Measurements from ENCODE around the gene SSBP3. TPM values are rescaled to one million over a fixed set of nuclear protein-coding genes. Genes with fewer than 3 reads are reported as not detected.

SSBP3 gene
- total RNA-seq, 1 experiment from 2014 or later: 37.5 TPM

GRCh38 chr1:54397090-54397591, 9.1 kb downstream of the SSBP3 start:
- Histone ChIP-seq H3K27me3 (ENCODE audit: insufficient read depth, low read length) (no peaks in the 10 kb centered on the region), H2AFZ (ENCODE audit: low read depth, low read length, poor library complexity, severe bottlenecking) (no peak overlapping the region), H3K9me2 (ENCODE audit: insufficient read depth) (no peaks in the 10 kb centered on the region), H3K36me3 (ENCODE audit: control insufficient read depth in 1 of 2, insufficient read depth in 2 of 2, low read length in 2 of 2) (peaks cover 12 to 31% of the 10 kb centered on the region in 2 experiments), H3K4me1 (ENCODE audit: control insufficient read depth in 1 of 2, insufficient read depth in 2 of 2, low read length in 2 of 2) (no peaks in the 10 kb centered on the region), H3K4me2 (ENCODE audit: low read length) (no peak overlapping the region), H3K79me2 (ENCODE audit: insufficient read depth, low read length) (peaks cover 3% of the 10 kb centered on the region; the same call in 1 of the 2 replicates), H3K9me3 (ENCODE audit: control insufficient read depth in 1 of 2, insufficient read depth in 1 of 2, low read depth in 1 of 2, low read length in 2 of 2) (no peaks in the 10 kb centered on the region), H3K4me3 (replicated peaks in 1 of 2; ENCODE audit: low read depth in 1 of 2, low read length in 2 of 2) (no peak overlapping the region), H4K20me1 (ENCODE audit: insufficient read depth) (no peaks in the 10 kb centered on the region), H3K9ac (ENCODE audit: low read length) (no peak overlapping the region), H3K27ac (ENCODE audit: low read depth, low read length) (no peak overlapping the region)
- ChIA-PET RAD21 (ENCODE audit: low non-redundant PET in 1 of 2, low total read pairs in 2 of 2, uncharacterized antibody in 2 of 2, unreplicated experiment in 2 of 2) (interaction anchor here in 1 of 2 experiments (0.6 kb wide), 1 partner anchor 10 kb away, joined by 3 read pairs; no protein-coding TSS in a partner anchor), POLR2A (interaction anchor here (1.1 kb wide), 1 partner anchor 10 kb away, joined by 7 read pairs; the partner anchor contains the start of gene SSBP3), CTCF (no interaction called here)
- intact Hi-C loops (cut with micrococcal nuclease): no loop called here
- DNase-seq (ENCODE audit: low read depth, low spot score): no peak
- no peak for TF ChIP-seq CBX3 (IDR thresholded peaks at IDR 0.05; ENCODE audit: low read depth)
- TF ChIP-seq EGR1 (IDR thresholded peaks at IDR 0.05; ENCODE audit: low read depth): no peak
- TF ChIP-seq SRF (IDR thresholded peaks at IDR 0.05; ENCODE audit: low read depth): no peak
- TF ChIP-seq ELF1 (IDR thresholded peaks at IDR 0.05; ENCODE audit: borderline replicate concordance, low read depth): no peak
- ATAC-seq: no peak
- no TSS peak for BruUV-seq (replicated peaks)

GRCh38 chr1:54396261-54396933, 9.8 kb downstream of the SSBP3 start:
- DNase-seq (ENCODE audit: low read depth, low spot score) (no peak), ATAC-seq (no peak)
- ChIA-PET RAD21 (ENCODE audit: low non-redundant PET in 1 of 2, low total read pairs in 2 of 2, uncharacterized antibody in 2 of 2, unreplicated experiment in 2 of 2) (no interaction called here), CTCF (no interaction called here), POLR2A (interaction anchor here (1.1 kb wide), 1 partner anchor 10 kb away, joined by 7 read pairs; the partner anchor contains the start of gene SSBP3)
- Histone ChIP-seq H2AFZ (ENCODE audit: low read depth, low read length, poor library complexity, severe bottlenecking) (no peak overlapping the region), H3K9ac (ENCODE audit: low read length) (no peak overlapping the region), H3K27me3 (ENCODE audit: insufficient read depth, low read length) (no peaks in the 10 kb centered on the region), H3K9me3 (ENCODE audit: control insufficient read depth in 1 of 2, insufficient read depth in 1 of 2, low read depth in 1 of 2, low read length in 2 of 2) (no peaks in the 10 kb centered on the region), H3K4me1 (ENCODE audit: control insufficient read depth in 1 of 2, insufficient read depth in 2 of 2, low read length in 2 of 2) (no peaks in the 10 kb centered on the region), H3K4me3 (replicated peaks in 1 of 2; ENCODE audit: low read depth in 1 of 2, low read length in 2 of 2) (no peak overlapping the region), H3K79me2 (ENCODE audit: insufficient read depth, low read length) (peaks cover 3% of the 10 kb centered on the region; the same call in 1 of the 2 replicates), H3K27ac (ENCODE audit: low read depth, low read length) (no peak overlapping the region), H3K4me2 (ENCODE audit: low read length) (no peak overlapping the region), H3K36me3 (ENCODE audit: control insufficient read depth in 1 of 2, insufficient read depth in 2 of 2, low read length in 2 of 2) (peaks cover 4 to 30% of the 10 kb centered on the region in 2 experiments), H4K20me1 (ENCODE audit: insufficient read depth) (no peaks in the 10 kb centered on the region), H3K9me2 (ENCODE audit: insufficient read depth) (no peaks in the 10 kb centered on the region)
- intact Hi-C loops (cut with micrococcal nuclease): no loop called here
- BruUV-seq (replicated peaks): no TSS peak
- TF ChIP-seq FOSL1 (IDR thresholded peaks at IDR 0.05; ENCODE audit: low read depth): no peak
- TF ChIP-seq JUND (IDR thresholded peaks at IDR 0.05): no peak
- TF ChIP-seq POLR2A (IDR thresholded peaks at IDR 0.05; ENCODE audit: borderline replicate concordance, extremely low read depth, insufficient read depth, insufficient read length): no peak
- no peak for TF ChIP-seq REST (IDR thresholded peaks at IDR 0.05; ENCODE audit: low read depth)
- TF ChIP-seq YY1 (IDR thresholded peaks at IDR 0.05; ENCODE audit: extremely low read depth, insufficient replicate concordance, low read depth, low read length): no peak
- TF ChIP-seq, protein P1, sequence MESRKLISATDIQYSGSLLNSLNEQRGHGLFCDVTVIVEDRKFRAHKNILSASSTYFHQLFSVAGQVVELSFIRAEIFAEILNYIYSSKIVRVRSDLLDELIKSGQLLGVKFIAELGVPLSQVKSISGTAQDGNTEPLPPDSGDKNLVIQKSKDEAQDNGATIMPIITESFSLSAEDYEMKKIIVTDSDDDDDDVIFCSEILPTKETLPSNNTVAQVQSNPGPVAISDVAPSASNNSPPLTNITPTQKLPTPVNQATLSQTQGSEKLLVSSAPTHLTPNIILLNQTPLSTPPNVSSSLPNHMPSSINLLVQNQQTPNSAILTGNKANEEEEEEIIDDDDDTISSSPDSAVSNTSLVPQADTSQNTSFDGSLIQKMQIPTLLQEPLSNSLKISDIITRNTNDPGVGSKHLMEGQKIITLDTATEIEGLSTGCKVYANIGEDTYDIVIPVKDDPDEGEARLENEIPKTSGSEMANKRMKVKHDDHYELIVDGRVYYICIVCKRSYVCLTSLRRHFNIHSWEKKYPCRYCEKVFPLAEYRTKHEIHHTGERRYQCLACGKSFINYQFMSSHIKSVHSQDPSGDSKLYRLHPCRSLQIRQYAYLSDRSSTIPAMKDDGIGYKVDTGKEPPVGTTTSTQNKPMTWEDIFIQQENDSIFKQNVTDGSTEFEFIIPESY (IDR thresholded peaks at IDR 0.05; ENCODE audit: extremely low read depth, insufficient replicate concordance, low read length): no peak
- no peak for TF ChIP-seq TCF7L2 (IDR thresholded peaks at IDR 0.05; ENCODE audit: borderline replicate concordance, extremely low read depth, insufficient read depth, insufficient read length)
- TF ChIP-seq, protein P2, sequence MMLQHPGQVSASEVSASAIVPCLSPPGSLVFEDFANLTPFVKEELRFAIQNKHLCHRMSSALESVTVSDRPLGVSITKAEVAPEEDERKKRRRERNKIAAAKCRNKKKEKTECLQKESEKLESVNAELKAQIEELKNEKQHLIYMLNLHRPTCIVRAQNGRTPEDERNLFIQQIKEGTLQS (IDR thresholded peaks at IDR 0.05): no peak
- TF ChIP-seq SP1 (IDR thresholded peaks at IDR 0.05; ENCODE audit: low read depth): no peak
- no peak for TF ChIP-seq EZH2 (IDR thresholded peaks at IDR 0.05)
- no peak for TF ChIP-seq ELF1 (IDR thresholded peaks at IDR 0.05; ENCODE audit: borderline replicate concordance, low read depth)
